Activated naive CD4-positive, alpha-beta T cell treated with anti-CD3 and anti-CD28 coated beads for 36 hours (primary cell): Measurements from ENCODE around the gene ASCC2. TPM values are rescaled to one million over a fixed set of nuclear protein-coding genes. Genes with fewer than 3 reads are reported as not detected.
A peak's percentile ranks its signal among the peaks of the same experiment; 100 is the strongest.
"Not testable (repeated sequence)": the region's sequence is repeated elsewhere in the genome, so short reads cannot be mapped to it uniquely, and the experiment has no call there.

ENCODE experiments used
- CTCF ChIA-PET: fragments of 350-600 bp; sonication (Branson Sonifier 250); formaldehyde crosslinking; loops from one replicate; lab custom pipeline; 2021; ENCODE audit warnings: antibody characterized with exemption; lab: Charles Lee
- DNase-seq: peaks from one replicate; pipeline ENCODE4 v3.0.0-alpha.2; 2020
- H3K27ac Mint-ChIP-seq: one replicate; pipeline ENCODE4 v1.8.0; 2021; ENCODE audit warnings: mild to moderate bottlenecking, mixed read lengths
- H3K27me3 Mint-ChIP-seq: one replicate; pipeline ENCODE4 v1.8.0; 2021; ENCODE audit warnings: low read depth, mixed read lengths
- H3K36me3 Mint-ChIP-seq: one replicate; pipeline ENCODE4 v1.8.0; 2021; ENCODE audit warnings: low read depth, mixed read lengths
- H3K4me1 Mint-ChIP-seq: one replicate; pipeline ENCODE4 v1.8.0; 2021; ENCODE audit warnings: low read depth, mixed read lengths
- H3K4me3 Mint-ChIP-seq: one replicate; pipeline ENCODE4 v1.8.0; 2021; ENCODE audit warnings: mild to moderate bottlenecking, moderate library complexity, mixed read lengths
- H3K9me3 Mint-ChIP-seq: one replicate; pipeline ENCODE4 v1.8.0; 2021; ENCODE audit warnings: mixed read lengths
- intact Hi-C: fragments of 100-400 bp; cut with micrococcal nuclease; formaldehyde crosslinking; loops from one replicate; pipeline ENCODE4 v1.15.1; 2023
- total RNA-seq, 2 experiments: library from RNA; stranded (reverse); gene quantifications; one replicate each; pipeline ENCODE4 v1.2.3, GENCODE V29; 2021

Gene ASCC2
- total RNA-seq, 2 experiments from 2014 or later = 57.6 to 60.4 TPM

DNA sequence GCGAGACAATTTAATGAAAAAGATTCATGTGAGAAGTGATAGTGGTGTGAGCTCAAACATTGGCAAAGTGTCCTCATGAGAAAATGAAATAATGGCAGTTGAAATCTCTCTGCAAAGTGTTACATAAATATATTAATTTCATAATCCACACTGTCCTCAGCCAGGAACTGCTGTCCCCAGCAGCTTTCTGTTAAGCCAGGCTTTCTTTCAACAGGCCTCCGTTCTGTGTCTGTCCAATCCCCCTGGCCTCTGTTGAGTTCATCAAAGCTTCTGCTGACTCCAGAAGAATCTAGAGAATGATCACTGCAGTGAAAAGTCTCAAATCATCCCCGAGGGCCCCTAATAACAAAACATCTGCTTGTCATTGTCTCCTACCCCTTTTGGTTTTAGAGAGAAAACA lies 10.0 kb upstream of the ASCC2 start:
- CTCF ChIA-PET = no interaction called here
- H3K27me3 Mint-ChIP-seq = no peaks in the 10 kb centered on the region
- H3K9me3 Mint-ChIP-seq = no peaks in the 10 kb centered on the region
- H3K27ac Mint-ChIP-seq = no peak overlapping the region
- no peaks in the 10 kb centered on the region for H3K4me1 Mint-ChIP-seq
- no peak overlapping the region for H3K4me3 Mint-ChIP-seq
- intact Hi-C loops = no loop called here
- no peak for DNase-seq
- H3K36me3 Mint-ChIP-seq = no peaks in the 10 kb centered on the region

DNA sequence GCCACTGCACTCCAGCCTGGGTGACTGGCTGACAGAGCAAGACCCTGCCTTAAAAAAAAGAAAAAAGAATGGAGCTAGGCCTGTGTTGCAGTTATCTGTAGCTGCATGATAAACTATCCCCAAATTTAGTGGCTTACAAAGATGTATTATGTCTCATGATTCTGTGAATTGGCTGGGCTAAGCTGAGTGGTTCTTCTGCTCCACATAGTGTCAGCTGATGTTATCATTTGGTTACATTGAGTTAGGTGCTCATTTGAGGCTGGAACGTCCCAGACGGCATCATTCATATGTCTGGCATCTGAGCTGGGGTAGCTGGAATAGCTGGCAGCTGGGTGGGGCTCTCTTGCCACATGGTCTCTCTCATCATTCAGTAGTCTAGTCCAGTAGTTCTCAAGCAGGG lies 8.2 kb upstream of the ASCC2 start:
- no peak overlapping the region for H3K4me3 Mint-ChIP-seq

GRCh38 chr22:29842740-29843139 lies 4.7 kb upstream of the ASCC2 start:
- no peaks in the 10 kb centered on the region for H3K27me3 Mint-ChIP-seq
- H3K4me1 Mint-ChIP-seq = peaks cover 9% of the 10 kb centered on the region
- no peak overlapping the region for H3K27ac Mint-ChIP-seq
- CTCF ChIA-PET = no interaction called here
- H3K36me3 Mint-ChIP-seq = no peaks in the 10 kb centered on the region
- no peaks in the 10 kb centered on the region for H3K9me3 Mint-ChIP-seq
- intact Hi-C loops = no loop called here
- DNase-seq = no peak
- no peak overlapping the region for H3K4me3 Mint-ChIP-seq

More for the DNA sequence above, 8.2 kb upstream of the ASCC2 start:
- CTCF ChIA-PET = interaction anchor here (1.4 kb wide), 1 partner anchor 159 kb away, joined by 3 read pairs; no protein-coding TSS in a partner anchor
- H3K36me3 Mint-ChIP-seq = no peaks in the 10 kb centered on the region
- intact Hi-C loops = no loop called here
- H3K27me3 Mint-ChIP-seq = no peaks in the 10 kb centered on the region
- H3K27ac Mint-ChIP-seq = no peak overlapping the region
- H3K4me1 Mint-ChIP-seq = no peaks in the 10 kb centered on the region
- no peaks in the 10 kb centered on the region for H3K9me3 Mint-ChIP-seq
- no peak for DNase-seq

- no peak overlapping the region for H3K4me3 Mint-ChIP-seq
- CTCF ChIA-PET = no interaction called here
- no peak for DNase-seq
- H3K9me3 Mint-ChIP-seq = no peaks in the 10 kb centered on the region
- no peak overlapping the region for H3K27ac Mint-ChIP-seq
- no peaks in the 10 kb centered on the region for H3K36me3 Mint-ChIP-seq
- intact Hi-C loops = no loop called here
- peaks cover 13% of the 10 kb centered on the region for H3K4me1 Mint-ChIP-seq
- no peaks in the 10 kb centered on the region for H3K27me3 Mint-ChIP-seq
These were observed 4.1 kb upstream of the ASCC2 start for GRCh38 chr22:29842172-29842571.

GRCh38 chr22:29840498-29840897 lies 2.4 kb upstream of the ASCC2 start:
- CTCF ChIA-PET = no interaction called here

DNA sequence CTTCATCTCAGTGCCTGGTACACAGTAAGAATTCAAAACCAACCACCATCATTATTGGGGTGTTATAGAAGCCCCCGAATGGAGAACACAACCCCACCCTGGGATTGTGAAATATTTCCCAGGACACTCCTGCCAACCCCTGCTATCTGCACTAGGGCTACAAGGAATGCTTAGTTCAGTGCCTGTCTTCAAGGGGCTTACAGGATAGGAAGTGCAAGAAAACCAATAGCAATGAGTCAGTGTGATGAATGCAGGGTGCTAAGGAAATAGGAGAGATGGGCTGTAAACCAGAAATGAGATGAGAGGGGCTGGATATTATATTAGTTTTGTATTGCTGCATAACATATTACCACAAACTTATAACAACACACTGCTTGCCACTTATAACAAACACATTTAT lies 965 bp upstream of the ASCC2 start:
- CTCF ChIA-PET = no interaction called here
- peaks cover 1% of the 10 kb centered on the region for H3K36me3 Mint-ChIP-seq
- peaks cover 29% of the 10 kb centered on the region for H3K4me1 Mint-ChIP-seq
- intact Hi-C loops = no loop called here
- no peaks in the 10 kb centered on the region for H3K9me3 Mint-ChIP-seq
- no peak for DNase-seq
- peak overlapping the region; percentile 94 for H3K4me3 Mint-ChIP-seq
- H3K27me3 Mint-ChIP-seq = no peaks in the 10 kb centered on the region
- peak overlapping the region; percentile 92 for H3K27ac Mint-ChIP-seq

More at GRCh38 chr22:29840498-29840897, 2.4 kb upstream of the ASCC2 start:
- Mint-ChIP-seq H3K27ac (no peak overlapping the region), H3K27me3 (no peaks in the 10 kb centered on the region), H3K36me3 (no peaks in the 10 kb centered on the region), H3K9me3 (no peaks in the 10 kb centered on the region), H3K4me3 (no peak overlapping the region), H3K4me1 (peaks cover 27% of the 10 kb centered on the region)
- intact Hi-C loops = no loop called here
- no peak for DNase-seq

DNA sequence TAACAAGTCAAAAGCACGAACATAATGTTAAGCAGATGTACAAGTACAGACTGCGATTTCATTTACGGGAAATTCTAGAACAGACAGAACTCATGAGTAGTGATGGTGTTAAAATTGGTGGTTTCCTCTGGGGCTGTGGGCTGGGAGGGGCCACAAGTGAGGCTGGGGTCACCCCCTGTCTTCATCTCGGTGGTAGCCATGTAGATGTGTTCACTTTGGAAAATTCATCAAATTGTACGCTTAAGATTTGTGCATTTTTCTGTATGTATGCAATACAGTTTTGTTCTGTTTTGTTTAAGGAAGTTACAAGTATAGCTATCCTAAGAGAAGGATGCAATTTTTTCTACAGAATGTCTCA lies 504 bp upstream of the ASCC2 start:
- Mint-ChIP-seq H3K27me3 (no peaks in the 10 kb centered on the region), H3K9me3 (no peaks in the 10 kb centered on the region), H3K4me1 (peaks cover 29% of the 10 kb centered on the region), H3K36me3 (peaks cover 2% of the 10 kb centered on the region), H3K4me3 (peak overlapping the region; percentile 94), H3K27ac (peak overlapping the region; percentile 92)
- CTCF ChIA-PET = no interaction called here
- intact Hi-C loops = loop anchor here (1.0 kb wide), 6 partner anchors 17 to 450 kb away; partner anchors contain the start of genes AP1B1, MTMR3, NF2 and UQCR10
- DNase-seq = no peak

- H3K4me3 Mint-ChIP-seq = peak overlapping the region; percentile 94
- CTCF ChIA-PET = interaction anchor here (0.5 to 1.8 kb wide), 4 partner anchors 43 to 213 kb away, joined by 3 to 10 read pairs (median 4); no protein-coding TSS in a partner anchor
- intact Hi-C loops, DNase-seq, H3K9me3 Mint-ChIP-seq, H3K27ac Mint-ChIP-seq, H3K27me3 Mint-ChIP-seq, H3K36me3 Mint-ChIP-seq: not testable (repeated sequence)
- H3K4me1 Mint-ChIP-seq = peaks cover 34% of the 10 kb centered on the region
These were observed 1.2 kb downstream of the ASCC2 start for GRCh38 chr22:29836791-29837370.

DNA sequence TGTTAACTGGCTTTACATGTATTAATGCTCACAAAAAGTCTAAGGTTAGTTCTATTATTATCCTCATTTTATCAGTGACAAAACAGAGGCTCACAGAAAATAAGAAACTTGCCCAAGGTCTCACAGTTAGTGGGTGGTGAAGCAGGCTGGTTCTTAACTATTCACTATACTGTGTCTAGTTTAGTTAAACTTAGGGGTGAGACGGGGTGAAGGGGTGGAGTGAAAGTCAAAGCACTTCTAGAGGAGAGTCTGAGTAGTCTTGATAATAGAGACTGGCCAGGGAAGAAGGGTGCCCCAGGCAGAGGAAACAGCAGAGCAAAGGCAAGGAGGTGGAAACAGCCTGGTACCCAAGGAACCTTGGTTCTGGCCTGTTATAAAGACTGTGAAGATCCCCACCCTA lies 4.0 kb downstream of the ASCC2 start:
- no peak overlapping the region for H3K27ac Mint-ChIP-seq
- peaks cover 33% of the 10 kb centered on the region for H3K4me1 Mint-ChIP-seq
- no peak for DNase-seq
- no peak overlapping the region for H3K4me3 Mint-ChIP-seq
- H3K27me3 Mint-ChIP-seq = no peaks in the 10 kb centered on the region
- H3K36me3 Mint-ChIP-seq = peaks cover 2% of the 10 kb centered on the region
- intact Hi-C loops = no loop called here
- no peaks in the 10 kb centered on the region for H3K9me3 Mint-ChIP-seq
- CTCF ChIA-PET = interaction anchor here (1.4 kb wide), 1 partner anchor 255 kb away, joined by 3 read pairs; no protein-coding TSS in a partner anchor

- Mint-ChIP-seq H3K36me3 (peaks cover 4% of the 10 kb centered on the region), H3K27ac (no peak overlapping the region), H3K4me1 (peaks cover 29% of the 10 kb centered on the region), H3K27me3 (no peaks in the 10 kb centered on the region), H3K9me3 (no peaks in the 10 kb centered on the region), H3K4me3 (no peak overlapping the region)
- intact Hi-C loops = no loop called here
- CTCF ChIA-PET = interaction anchor here (1.4 kb wide), 1 partner anchor 255 kb away, joined by 3 read pairs; no protein-coding TSS in a partner anchor
- no peak for DNase-seq
These were observed 4.6 kb downstream of the ASCC2 start for GRCh38 chr22:29833392-29833965.

- Mint-ChIP-seq H3K36me3 (peaks cover 11% of the 10 kb centered on the region), H3K4me3 (no peak overlapping the region), H3K27me3 (no peaks in the 10 kb centered on the region), H3K9me3 (no peaks in the 10 kb centered on the region), H3K4me1 (peaks cover 23% of the 10 kb centered on the region), H3K27ac (no peak overlapping the region)
- CTCF ChIA-PET = no interaction called here
- intact Hi-C loops = no loop called here
- DNase-seq = no peak
These were observed 6.1 kb downstream of the ASCC2 start for GRCh38 chr22:29831958-29832357.

- Mint-ChIP-seq H3K27me3 (no peaks in the 10 kb centered on the region), H3K4me1 (peaks cover 17% of the 10 kb centered on the region), H3K27ac (no peak overlapping the region), H3K9me3 (no peaks in the 10 kb centered on the region), H3K4me3 (no peak overlapping the region), H3K36me3 (peaks cover 11% of the 10 kb centered on the region)
- CTCF ChIA-PET = no interaction called here
- intact Hi-C loops = no loop called here
- no peak for DNase-seq
These were observed 6.7 kb downstream of the ASCC2 start for GRCh38 chr22:29831186-29831921.
